Upper lobe of left lung (tissue), 4 donors: ENCODE results near the gene VMP1.

ENCODE experiments used
- CTCF ChIP-seq, 6 experiments: fragments of 450-650 bp in 4 of 6; fragments of 200-600 bp in 2 of 6; sonication (generic) in 2 of 6; IDR thresholded peaks; one replicate each; pipeline ENCODE4 v1.5.1; 2016 to 2019; ENCODE audit warnings: antibody characterized with exemption in 6 of 6
- POLR2A ChIP-seq, 4 donors: fragments of 450-650 bp; IDR thresholded peaks; one replicate each; pipeline ENCODE4 v1.5.1; 2016 to 2017; ENCODE audit warnings: antibody characterized with exemption in 4 of 4, mild to moderate bottlenecking in 2 of 4

DNA sequence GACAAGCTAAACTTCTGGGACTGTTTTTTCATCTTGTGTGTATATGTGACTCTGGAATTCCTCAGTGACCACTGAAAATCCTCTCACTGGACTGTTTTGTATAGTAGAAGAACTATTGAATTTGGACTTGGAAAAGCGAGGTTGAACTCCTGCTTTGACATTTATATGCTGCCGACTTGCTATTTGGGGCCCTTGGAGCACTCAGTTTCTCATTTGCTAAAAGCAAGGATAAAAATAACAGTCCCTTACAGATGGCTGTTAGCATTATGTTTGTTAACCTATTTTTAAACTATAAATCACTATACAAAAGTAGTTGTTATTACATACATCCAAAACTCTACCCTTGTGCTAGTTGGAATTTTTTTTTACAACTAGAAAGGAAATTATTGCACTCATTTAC, 9.0 kb downstream of the VMP1 start:
- no peak for TF ChIP-seq POLR2A (IDR thresholded peaks at IDR 0.05)
- no peak for TF ChIP-seq CTCF (IDR thresholded peaks at IDR 0.05)
